IMR-90 (cell line): Measurements from ENCODE around the gene CAMTA1.

ENCODE experiments used
- CEBPB ChIP-seq: IDR thresholded peaks from 2 replicates; pipeline ENCODE4 v1.6.1; 2012; ENCODE audit warnings: low read depth, low read length, improper control_type of control experiment
- CHD1 ChIP-seq: IDR thresholded peaks from 2 replicates; pipeline ENCODE4 v1.6.1; 2012; ENCODE audit warnings: low read depth, low read length, improper control_type of control experiment
- CTCF ChIP-seq: conservative IDR thresholded peaks from 2 replicates; pipeline ENCODE4 v1.5.1; 2012; ENCODE audit warnings: mild to moderate bottlenecking, low read depth, low read length, improper control_type of control experiment
- ELK1 ChIP-seq: fragments of 150-350 bp; IDR thresholded peaks from 2 replicates; pipeline ENCODE4 v1.6.1; 2016; ENCODE audit warnings: low read depth, mild to moderate bottlenecking, low read length, moderate library complexity, borderline replicate concordance
- MAFK ChIP-seq: IDR thresholded peaks from 2 replicates; pipeline ENCODE4 v1.6.1; 2012; ENCODE audit warnings: low read depth, low read length, improper control_type of control experiment
- POLR2A ChIP-seq: IDR thresholded peaks from 2 replicates; pipeline ENCODE4 v1.6.1; 2012; ENCODE audit warnings: mild to moderate bottlenecking, low read depth, low read length
- RFX5 ChIP-seq: IDR thresholded peaks from 2 replicates; pipeline ENCODE4 v1.8.0; 2012; ENCODE audit warnings: low read depth, mild to moderate bottlenecking, low read length, moderate library complexity

- no peak for TF ChIP-seq CTCF
- TF ChIP-seq ELK1 = no peak
- TF ChIP-seq POLR2A = no peak
- no peak for TF ChIP-seq RFX5
- TF ChIP-seq CEBPB = no peak
- TF ChIP-seq CHD1 = no peak
- no peak for TF ChIP-seq MAFK
These were observed 575.3 kb downstream of the CAMTA1 start for GRCh38 chr1:7360526-7360925.
